Activated CD8-positive, alpha-beta T cell treated with anti-CD3 and anti-CD28 coated beads for 36 hours (primary cell): ENCODE measurements around the gene GGT6. TPM values are rescaled to one million over a fixed set of nuclear protein-coding genes. Genes with fewer than 3 reads are reported as not detected.

ENCODE experiments used
- ATAC-seq: fragments of 200-7000 bp; cut with Tn5 transposase; one replicate; pipeline ENCODE4 v1.10.0; 2021; ENCODE audit warnings: mild to moderate bottlenecking, moderate library complexity
- CTCF ChIA-PET: fragments of 350-600 bp; sonication (Branson Sonifier 250); formaldehyde crosslinking; loops from one replicate; lab custom pipeline; 2021; ENCODE audit warnings: antibody characterized with exemption; lab: Charles Lee
- POLR2A ChIA-PET: fragments of 350-600 bp; sonication (Branson Sonifier 250); formaldehyde crosslinking; loops from one replicate; lab custom pipeline; 2021; ENCODE audit warnings: antibody characterized with exemption; lab: Charles Lee
- DNase-seq: peaks from one replicate; pipeline ENCODE4 v3.0.0-alpha.2; 2020
- H3K27ac Mint-ChIP-seq: one replicate; pipeline ENCODE4 v1.8.0; 2021; ENCODE audit warnings: mild to moderate bottlenecking, mixed read lengths
- H3K27me3 Mint-ChIP-seq: one replicate; pipeline ENCODE4 v1.8.0; 2021; ENCODE audit warnings: mixed read lengths
- H3K36me3 Mint-ChIP-seq: one replicate; pipeline ENCODE4 v1.8.0; 2021; ENCODE audit warnings: low read depth, mixed read lengths
- H3K4me1 Mint-ChIP-seq: one replicate; pipeline ENCODE4 v1.8.0; 2021; ENCODE audit warnings: low read depth, mixed read lengths
- H3K4me3 Mint-ChIP-seq: one replicate; pipeline ENCODE4 v1.8.0; 2021; ENCODE audit warnings: mild to moderate bottlenecking, moderate library complexity, mixed read lengths
- H3K9me3 Mint-ChIP-seq: one replicate; pipeline ENCODE4 v1.8.0; 2021; ENCODE audit warnings: mixed read lengths
- intact Hi-C: fragments of 100-400 bp; cut with micrococcal nuclease; formaldehyde crosslinking; loops from one replicate; pipeline ENCODE4 v1.10.0; 2022
- total RNA-seq, 2 experiments: library from RNA; stranded (reverse); gene quantifications; one replicate each; pipeline ENCODE4 v1.2.3, GENCODE V29; 2021
- TF ChIP-seq, protein P1 (sequence below): fragments of 200-600 bp; IDR thresholded peaks from one replicate; pipeline ENCODE4 v1.8.0; 2022; ENCODE audit warnings: antibody characterized with exemption, mild to moderate bottlenecking

The GGT6 gene
- total RNA-seq, 2 experiments from 2014 or later, result not detected

DNA sequence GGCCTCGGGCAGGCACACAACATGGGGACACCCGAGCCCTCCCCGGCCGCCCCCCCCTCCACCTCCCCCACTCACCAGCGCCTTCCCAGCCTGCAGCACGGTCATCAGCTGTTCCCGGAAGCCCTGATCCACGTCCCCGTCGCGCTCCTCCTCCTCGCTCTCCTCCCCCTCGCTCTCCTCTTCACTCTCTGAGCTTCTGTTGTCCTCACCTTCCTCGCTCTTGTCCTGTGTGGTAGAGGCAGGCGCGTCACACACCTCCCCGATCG, 15.5 kb downstream of the GGT6 start:
- peaks cover 19% of the 10 kb centered on the region for H3K36me3 Mint-ChIP-seq
- ChIA-PET CTCF (no interaction called here), POLR2A (interaction anchor here (2.1 to 2.9 kb wide), 2 partner anchors 9 to 10 kb away, joined by 9 to 13 read pairs; partner anchors contain the start of gene MYBBP1A)
- intact Hi-C loops, result no loop called here
- no peaks in the 10 kb centered on the region for H3K27me3 Mint-ChIP-seq
- H3K4me3 Mint-ChIP-seq, result no peak overlapping the region
- DNase-seq (no peak), ATAC-seq (no peak)
- no peak overlapping the region for H3K27ac Mint-ChIP-seq
- no peaks in the 10 kb centered on the region for H3K4me1 Mint-ChIP-seq
- no peaks in the 10 kb centered on the region for H3K9me3 Mint-ChIP-seq
- TF ChIP-seq, protein P1, sequence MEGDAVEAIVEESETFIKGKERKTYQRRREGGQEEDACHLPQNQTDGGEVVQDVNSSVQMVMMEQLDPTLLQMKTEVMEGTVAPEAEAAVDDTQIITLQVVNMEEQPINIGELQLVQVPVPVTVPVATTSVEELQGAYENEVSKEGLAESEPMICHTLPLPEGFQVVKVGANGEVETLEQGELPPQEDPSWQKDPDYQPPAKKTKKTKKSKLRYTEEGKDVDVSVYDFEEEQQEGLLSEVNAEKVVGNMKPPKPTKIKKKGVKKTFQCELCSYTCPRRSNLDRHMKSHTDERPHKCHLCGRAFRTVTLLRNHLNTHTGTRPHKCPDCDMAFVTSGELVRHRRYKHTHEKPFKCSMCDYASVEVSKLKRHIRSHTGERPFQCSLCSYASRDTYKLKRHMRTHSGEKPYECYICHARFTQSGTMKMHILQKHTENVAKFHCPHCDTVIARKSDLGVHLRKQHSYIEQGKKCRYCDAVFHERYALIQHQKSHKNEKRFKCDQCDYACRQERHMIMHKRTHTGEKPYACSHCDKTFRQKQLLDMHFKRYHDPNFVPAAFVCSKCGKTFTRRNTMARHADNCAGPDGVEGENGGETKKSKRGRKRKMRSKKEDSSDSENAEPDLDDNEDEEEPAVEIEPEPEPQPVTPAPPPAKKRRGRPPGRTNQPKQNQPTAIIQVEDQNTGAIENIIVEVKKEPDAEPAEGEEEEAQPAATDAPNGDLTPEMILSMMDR, result no peak

DNA sequence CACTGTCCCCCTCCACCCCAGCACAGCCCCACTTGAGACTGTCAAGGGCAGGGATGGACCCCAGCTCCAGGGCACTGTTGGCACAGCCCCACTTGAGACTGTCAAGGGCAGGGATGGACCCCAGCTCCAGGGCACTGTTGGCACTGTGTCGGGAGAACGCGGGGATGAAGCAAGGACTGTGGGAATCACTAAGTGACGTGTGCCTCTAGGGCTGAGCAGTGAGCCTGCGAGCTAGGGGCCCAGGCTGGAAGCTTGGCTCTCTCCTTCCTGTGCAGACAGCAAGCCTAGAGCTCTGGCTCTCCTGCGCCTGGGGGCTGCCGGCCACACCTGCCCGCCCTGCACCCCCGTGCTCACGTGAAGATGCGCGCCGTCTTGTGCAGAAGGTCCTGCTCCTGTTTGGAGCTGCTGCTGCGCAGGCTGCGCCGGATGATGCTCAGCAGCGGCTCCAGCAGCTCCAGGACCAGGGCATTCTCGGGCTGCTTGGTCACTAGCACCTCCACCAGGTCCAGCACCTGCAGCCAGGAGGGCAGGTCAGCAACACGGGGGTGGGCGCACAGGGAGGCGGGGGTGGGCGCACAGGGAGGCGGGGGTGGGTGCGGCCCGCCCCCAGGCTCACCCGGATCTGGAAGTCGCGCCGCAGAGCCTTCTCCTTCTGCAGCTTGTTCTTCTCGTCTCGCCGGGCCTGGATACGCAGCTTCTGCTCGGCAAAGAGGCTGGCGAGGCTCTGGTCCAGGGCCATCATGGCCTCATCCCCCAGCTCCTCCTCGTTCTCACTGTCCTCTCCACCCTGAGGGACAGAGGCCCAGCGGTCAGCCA, 16.0 kb downstream of the GGT6 start:
- ChIA-PET CTCF (no interaction called here), POLR2A (interaction anchor here (0.9 to 2.9 kb wide), 4 partner anchors 9 to 110 kb away, joined by 3 to 13 read pairs (median 6); partner anchors contain the start of genes GGT6, MYBBP1A and SPNS3)
- H3K27me3 Mint-ChIP-seq, result no peaks in the 10 kb centered on the region
- H3K4me3 Mint-ChIP-seq, result no peak overlapping the region
- intact Hi-C loops, result no loop called here
- H3K4me1 Mint-ChIP-seq, result no peaks in the 10 kb centered on the region
- peaks cover 22% of the 10 kb centered on the region for H3K36me3 Mint-ChIP-seq
- H3K9me3 Mint-ChIP-seq, result no peaks in the 10 kb centered on the region
- TF ChIP-seq, protein P1, result no peak
- no peak for ATAC-seq
- no peak overlapping the region for H3K27ac Mint-ChIP-seq
- no peak for DNase-seq

DNA sequence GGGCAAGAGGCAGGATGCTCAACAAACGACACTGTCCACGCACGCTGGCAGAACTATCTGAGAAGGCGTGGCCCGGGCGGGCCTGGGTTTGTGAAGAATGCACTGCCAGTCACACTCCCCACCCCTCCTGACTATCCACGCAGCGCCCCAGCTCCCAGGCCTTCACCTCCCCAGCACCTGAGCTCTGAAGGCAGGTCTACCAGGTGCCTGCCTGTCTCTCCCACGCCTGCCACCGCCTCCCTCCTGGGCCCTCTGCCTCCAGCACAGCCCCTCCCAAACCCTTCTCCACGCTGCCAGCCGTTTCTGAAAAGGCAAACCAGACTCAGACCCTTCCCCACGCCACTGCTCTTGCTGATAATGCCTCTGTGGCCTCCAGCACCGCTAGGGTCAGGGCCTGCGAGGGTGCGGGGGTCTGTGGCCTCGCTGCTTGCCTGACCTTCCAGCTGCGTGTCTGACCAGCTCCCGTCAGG, 16.8 kb downstream of the GGT6 start:
- TF ChIP-seq, protein P1, result no peak
- H3K9me3 Mint-ChIP-seq, result no peaks in the 10 kb centered on the region
- no peaks in the 10 kb centered on the region for H3K4me1 Mint-ChIP-seq
- no peak overlapping the region for H3K27ac Mint-ChIP-seq
- POLR2A ChIA-PET, result interaction anchor here (0.9 to 2.1 kb wide), 3 partner anchors 8 to 110 kb away, joined by 3 to 9 read pairs (median 3); partner anchors contain the start of genes GGT6 and SPNS3
- H3K27me3 Mint-ChIP-seq, result no peaks in the 10 kb centered on the region
- ATAC-seq, result no peak
- peaks cover 20% of the 10 kb centered on the region for H3K36me3 Mint-ChIP-seq
- CTCF ChIA-PET, result no interaction called here
- no peak overlapping the region for H3K4me3 Mint-ChIP-seq
- intact Hi-C loops, result no loop called here
- no peak for DNase-seq

DNA sequence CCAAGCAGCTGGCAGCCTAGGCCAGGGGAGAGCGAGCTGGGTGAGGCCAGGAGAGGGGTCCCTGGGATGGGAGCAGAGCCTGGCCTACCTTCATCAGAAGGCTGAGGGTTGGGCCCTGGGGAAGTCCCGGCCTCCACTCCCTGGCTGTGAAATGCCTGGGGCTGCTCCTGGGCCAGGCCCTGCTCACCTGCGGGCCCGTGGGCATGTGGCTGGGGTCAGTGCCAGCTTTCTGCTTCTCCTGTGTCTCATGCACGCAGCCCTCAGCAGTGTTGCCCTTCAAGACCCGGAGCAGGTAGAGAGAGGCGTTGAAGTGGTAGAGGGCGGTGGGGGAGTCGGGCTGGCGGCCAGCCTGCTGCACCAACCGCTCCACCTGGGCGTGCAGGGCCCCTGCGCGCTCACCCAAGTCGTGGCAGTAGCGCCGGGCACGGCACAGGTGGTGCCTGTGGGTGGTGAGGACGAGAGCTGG, 17.6 kb downstream of the GGT6 start:
- intact Hi-C loops, result no loop called here
- POLR2A ChIA-PET, result interaction anchor here (1.5 to 2.6 kb wide), 2 partner anchors 11 to 109 kb away, joined by 3 to 8 read pairs; partner anchors contain the start of gene SPNS3
- TF ChIP-seq, protein P1, result no peak
- CTCF ChIA-PET, result no interaction called here
- no peak overlapping the region for H3K4me3 Mint-ChIP-seq
- DNase-seq (no peak), ATAC-seq (no peak)
- H3K4me1 Mint-ChIP-seq, result no peaks in the 10 kb centered on the region
- H3K27me3 Mint-ChIP-seq, result no peaks in the 10 kb centered on the region
- H3K9me3 Mint-ChIP-seq, result no peaks in the 10 kb centered on the region
- peaks cover 17% of the 10 kb centered on the region for H3K36me3 Mint-ChIP-seq
- H3K27ac Mint-ChIP-seq, result no peak overlapping the region
